GM18499 (cell line): Measurements from ENCODE around the gene USP50.
"Not testable (repeated sequence)": the region's sequence is repeated elsewhere in the genome, so short reads cannot be mapped to it uniquely, and the experiment has no call there.

ENCODE experiments used
- ATAC-seq: cut with Tn5 transposase; IDR thresholded peaks from one replicate; pipeline ENCODE4 v1.9.1; 2021; ENCODE audit warnings: moderate number of reproducible peaks; ENCODE audit not compliant: insufficient read depth, unreplicated experiment

The USP50 gene

GRCh38 chr15:50506121-50506520, 40.3 kb downstream of the USP50 start:
- ATAC-seq, result no peak

- not testable (repeated sequence) for ATAC-seq
Measured at GRCh38 chr15:50505656-50506055, 40.8 kb downstream of the USP50 start.

- no peak for ATAC-seq
Measured at GRCh38 chr15:50503144-50503543, 43.3 kb downstream of the USP50 start.

GRCh38 chr15:50501815-50502214, 44.7 kb downstream of the USP50 start:
- no peak for ATAC-seq

- no peak for ATAC-seq
Measured at GRCh38 chr15:50500352-50500751, 46.1 kb downstream of the USP50 start.

- no peak for ATAC-seq
Measured at GRCh38 chr15:50496692-50497091, 49.8 kb downstream of the USP50 start.

- not testable (repeated sequence) for ATAC-seq
Measured at GRCh38 chr15:50494547-50494946, 51.9 kb downstream of the USP50 start.

- no peak for ATAC-seq
Measured at GRCh38 chr15:50493625-50494024, 52.8 kb downstream of the USP50 start.

- ATAC-seq, result no peak
Measured at GRCh38 chr15:50487287-50487686, 59.2 kb downstream of the USP50 start.

GRCh38 chr15:50485389-50485788, 61.1 kb downstream of the USP50 start:
- no peak for ATAC-seq

- no peak for ATAC-seq
Measured at GRCh38 chr15:50484781-50485180, 61.7 kb downstream of the USP50 start.

GRCh38 chr15:50476143-50476542, 70.3 kb downstream of the USP50 start:
- no peak for ATAC-seq

GRCh38 chr15:50471072-50471471, 75.4 kb downstream of the USP50 start:
- no peak for ATAC-seq

GRCh38 chr15:50463423-50464358, 82.8 kb downstream of the USP50 start:
- ATAC-seq, result no peak

- ATAC-seq, result no peak
Measured at GRCh38 chr15:50458348-50459112, 87.9 kb downstream of the USP50 start.

GRCh38 chr15:50452927-50453326, 93.5 kb downstream of the USP50 start:
- ATAC-seq, result no peak
